Hematopoietic multipotent progenitor cell treated with erythropoietin and hydrocortisone succinate and interleukin-3 and kit ligand, for 17 days (in vitro differentiated cells): ENCODE data around the gene PAQR6.

Experiments used
- DNase-seq: peaks from one replicate; pipeline ENCODE4 v3.0.0-alpha.2; 2015; ENCODE audit warnings: low spot score

Gene PAQR6

DNA sequence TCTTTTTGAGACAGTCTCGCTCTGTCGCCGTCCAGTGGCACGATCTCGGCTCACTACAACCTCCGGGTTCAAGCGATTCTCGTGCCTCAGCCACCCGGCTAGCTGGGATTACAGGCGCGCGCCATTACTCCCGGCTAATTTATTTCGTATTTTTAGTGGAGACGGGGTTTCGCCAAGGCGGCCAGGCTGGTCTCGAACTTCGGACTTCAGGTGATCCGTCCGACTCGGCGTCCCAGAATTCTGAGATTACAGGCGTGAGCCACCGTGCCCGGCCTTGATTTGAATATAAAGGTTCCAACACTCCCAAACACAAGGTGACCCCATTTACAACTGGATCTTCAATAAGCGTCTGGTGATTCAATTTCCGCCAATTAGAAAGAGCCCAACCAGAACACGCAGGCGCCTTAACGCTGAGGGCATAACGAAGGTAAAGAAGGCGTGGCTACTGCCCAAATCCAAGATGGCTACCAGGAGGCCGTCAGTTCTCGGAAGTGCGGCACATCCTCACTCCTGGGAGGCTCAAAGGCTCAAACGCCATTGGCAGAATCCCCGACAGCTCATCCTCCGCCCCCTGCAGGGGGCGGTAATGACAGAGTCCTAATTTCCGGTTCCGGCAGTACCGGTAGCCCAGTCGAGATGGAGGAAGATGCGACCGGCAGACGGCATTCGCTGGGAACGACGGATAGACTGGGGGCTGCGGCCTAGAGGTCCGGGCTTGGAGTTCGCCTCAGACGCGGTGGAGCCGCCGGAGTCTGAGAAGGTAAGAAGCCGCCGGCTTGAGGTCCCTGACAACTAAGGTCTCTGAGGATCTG, 54.2 kb downstream of the PAQR6 start, which contains the start of gene SLC25A44:
TSS of gene SLC25A44 (plus strand) at position 617 of the 812 bp plus-strand sequence. CDS start 5,744 bp downstream, outside the sequence.
- DNase-seq = peak; percentile 99
